Hepatocyte (in vitro differentiated cells): ENCODE results near the gene MLIP. TPM values are rescaled to one million over a fixed set of nuclear protein-coding genes. Genes with fewer than 3 reads are reported as not detected.

Experiments
- DNase-seq: peaks from one replicate; pipeline ENCODE4 v3.0.0-alpha.2; 2016; ENCODE audit warnings: low spot score
- H2AFZ ChIP-seq: fragments of 200-600 bp; sonication (generic); 2 replicates; pipeline ENCODE4 v1.6.0; 2016; ENCODE audit warnings: antibody characterized with exemption, mild to moderate bottlenecking
- H3K27ac ChIP-seq: fragments of 200-600 bp; sonication (generic); 2 replicates; pipeline ENCODE4 v1.5.1; 2016; ENCODE audit warnings: mild to moderate bottlenecking
- H3K27me3 ChIP-seq: fragments of 200-600 bp; sonication (generic); 2 replicates; pipeline ENCODE4 v1.6.1; 2016
- H3K36me3 ChIP-seq: fragments of 200-600 bp; sonication (generic); replicated peaks from 2 replicates; pipeline ENCODE4 v1.5.1; 2016; ENCODE audit warnings: low read depth; ENCODE audit not compliant: insufficient read depth
- H3K4me1 ChIP-seq: fragments of 200-600 bp; sonication (generic); 2 replicates; pipeline ENCODE4 v1.5.1; 2016; ENCODE audit warnings: mild to moderate bottlenecking, moderate library complexity; ENCODE audit not compliant: insufficient read depth
- H3K4me2 ChIP-seq: fragments of 200-600 bp; sonication (generic); 2 replicates; pipeline ENCODE4 v1.6.0; 2016
- H3K4me3 ChIP-seq: fragments of 200-600 bp; sonication (generic); 2 replicates; pipeline ENCODE4 v1.5.1; 2016; ENCODE audit warnings: mild to moderate bottlenecking
- H3K79me2 ChIP-seq: fragments of 200-600 bp; sonication (generic); 2 replicates; pipeline ENCODE4 v1.6.0; 2017; ENCODE audit warnings: mild to moderate bottlenecking
- H3K9me2 ChIP-seq: fragments of 200-600 bp; sonication (generic); replicated peaks from 2 replicates; pipeline ENCODE4 v1.6.0; 2017; ENCODE audit warnings: mild to moderate bottlenecking; ENCODE audit not compliant: insufficient read depth
- H3K9me3 ChIP-seq: fragments of 200-600 bp; sonication (generic); 2 replicates; pipeline ENCODE4 v1.5.1; 2016; ENCODE audit warnings: low read depth, mild to moderate bottlenecking
- H4K20me1 ChIP-seq: fragments of 200-600 bp; sonication (generic); 2 replicates; pipeline ENCODE4 v1.6.0; 2016; ENCODE audit warnings: mild to moderate bottlenecking; ENCODE audit not compliant: insufficient read depth, poor library complexity, severe bottlenecking
- CTCF ChIP-seq: fragments of 200-600 bp; sonication (generic); IDR thresholded peaks from 2 replicates; pipeline ENCODE4 v1.5.1; 2016; ENCODE audit warnings: antibody characterized with exemption, mild to moderate bottlenecking; ENCODE audit not compliant: poor library complexity
- EZH2 ChIP-seq: fragments of 200-600 bp; sonication (generic); IDR thresholded peaks from 2 replicates; pipeline ENCODE4 v1.6.1; 2016; ENCODE audit warnings: antibody characterized with exemption, mild to moderate bottlenecking, borderline replicate concordance
- EZH2phosphoT487 ChIP-seq: fragments of 200-600 bp; sonication (generic); IDR thresholded peaks from one replicate; pipeline ENCODE4 v1.6.1; 2018; ENCODE audit warnings: antibody characterized with exemption, mild to moderate bottlenecking, low read depth, moderate library complexity; ENCODE audit not compliant: unreplicated experiment, severe bottlenecking
- WGBS: methylation state at CpG from one replicate; pipeline ENCODE4 v1.1.6; 2016; ENCODE audit warnings: low lambda C conversion rate; ENCODE audit errors: missing lambda C conversion rate; 5-methylcytosine and 5-hydroxymethylcytosine counted together
- polyA plus RNA-seq: library from polyadenylated mRNA; unstranded; fragments of >200 nt; fragmentation: Nextera tagmentation; extraction: Ambion mirVana; gene quantifications from 2 replicates; pipeline ENCODE4 v1.2.1, GENCODE V29; 2016
- total RNA-seq: library from RNA; depleted of rRNA; stranded (reverse); fragments of >200 nt; gene quantifications from 2 replicates; pipeline ENCODE4 v1.2.3, GENCODE V29; 2014

MLIP gene
- total and polyA plus RNA-seq, 2 experiments from 2014 or later = 1.2 to 1.5 TPM

GRCh38 chr6:54085047-54085446 is 26.2 kb upstream of the MLIP start:
- H3K27ac ChIP-seq = no peak overlapping the region
- 18% methylated on average over 2 of the region's 2 CpGs for WGBS
- no peaks in the 10 kb centered on the region for H3K79me2 ChIP-seq

DNA sequence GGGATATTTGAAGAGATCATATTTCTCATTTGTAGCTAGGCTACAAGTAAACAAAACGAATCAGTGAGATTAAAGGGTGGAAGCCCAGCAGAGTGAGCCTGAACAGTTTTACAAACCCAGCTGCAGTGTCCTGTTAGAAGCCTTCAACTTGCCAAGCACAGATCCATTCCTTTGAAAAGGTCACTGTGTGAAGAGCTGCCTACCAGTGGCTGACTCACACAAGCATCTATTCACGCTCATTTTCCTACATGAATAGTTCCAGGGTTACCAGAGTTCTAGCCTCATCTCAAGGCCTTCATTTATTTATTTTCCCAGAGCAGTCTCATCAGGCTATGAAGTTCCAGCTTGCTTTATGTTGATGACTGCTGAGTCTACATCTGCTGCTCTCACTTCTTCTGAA is 25.7 kb upstream of the MLIP start:
- no peak for DNase-seq
- TF ChIP-seq CTCF = no peak
- TF ChIP-seq EZH2 = no peak
- TF ChIP-seq EZH2phosphoT487 = no peak
- no peak overlapping the region for H3K4me2 ChIP-seq
- 38% methylated on average over 2 of the region's 2 CpGs for WGBS
- no peaks in the 10 kb centered on the region for H3K9me2 ChIP-seq
- H3K9me3 ChIP-seq = no peaks in the 10 kb centered on the region
- H3K36me3 ChIP-seq = no peaks in the 10 kb centered on the region
- no peaks in the 10 kb centered on the region for H3K79me2 ChIP-seq
- no peaks in the 10 kb centered on the region for H3K27me3 ChIP-seq
- no peaks in the 10 kb centered on the region for H3K4me1 ChIP-seq
- H3K27ac ChIP-seq = no peak overlapping the region
- H4K20me1 ChIP-seq = no peaks in the 10 kb centered on the region
- H3K4me3 ChIP-seq = no peak overlapping the region
- peak overlapping the region; percentile 4 for H2AFZ ChIP-seq

More at GRCh38 chr6:54085047-54085446, 26.2 kb upstream of the MLIP start:
- Histone ChIP-seq H2AFZ (no peak overlapping the region), H3K9me3 (no peaks in the 10 kb centered on the region), H3K4me1 (no peaks in the 10 kb centered on the region), H3K4me3 (no peak overlapping the region), H3K27me3 (no peaks in the 10 kb centered on the region), H4K20me1 (no peaks in the 10 kb centered on the region), H3K4me2 (no peak overlapping the region), H3K36me3 (no peaks in the 10 kb centered on the region), H3K9me2 (no peaks in the 10 kb centered on the region)
- no peak for DNase-seq
- TF ChIP-seq EZH2 (no peak), EZH2phosphoT487 (no peak), CTCF (no peak)

- Histone ChIP-seq H3K79me2 (no peaks in the 10 kb centered on the region), H3K9me3 (no peaks in the 10 kb centered on the region), H2AFZ (no peak overlapping the region), H3K4me3 (no peak overlapping the region), H3K27me3 (no peaks in the 10 kb centered on the region), H3K9me2 (no peaks in the 10 kb centered on the region), H3K27ac (no peak overlapping the region), H3K36me3 (no peaks in the 10 kb centered on the region), H4K20me1 (no peaks in the 10 kb centered on the region), H3K4me1 (no peaks in the 10 kb centered on the region), H3K4me2 (no peak overlapping the region)
- WGBS = 86% methylated on average over 1 of the region's 1 CpG
- TF ChIP-seq EZH2phosphoT487 = no peak
- no peak for DNase-seq
Observed at GRCh38 chr6:54086439-54086838, 24.8 kb upstream of the MLIP start.

DNA sequence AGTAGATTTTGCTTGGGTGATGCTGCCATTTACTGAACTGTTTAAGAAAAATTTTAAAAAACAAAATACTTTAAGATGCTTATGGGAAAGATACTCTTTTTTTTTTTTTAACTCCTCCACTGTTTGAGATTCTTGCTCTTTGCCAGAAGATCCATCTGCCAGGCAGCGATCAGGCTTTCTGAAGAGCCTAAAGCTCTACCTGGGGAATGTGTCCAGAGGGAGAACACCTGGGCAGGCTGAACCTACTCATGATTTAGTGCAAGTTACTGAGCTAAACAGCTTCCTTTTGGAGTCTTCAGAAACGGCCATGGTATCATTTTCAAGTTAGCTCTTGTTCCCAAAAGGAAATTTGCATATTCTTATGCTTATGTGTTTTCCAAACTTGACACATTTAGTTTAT is 23.5 kb upstream of the MLIP start:
- no peaks in the 10 kb centered on the region for H3K27me3 ChIP-seq
- H3K9me2 ChIP-seq = no peaks in the 10 kb centered on the region
- no peaks in the 10 kb centered on the region for H3K36me3 ChIP-seq
- no peaks in the 10 kb centered on the region for H4K20me1 ChIP-seq
- H3K4me3 ChIP-seq = no peak overlapping the region
- H2AFZ ChIP-seq = no peak overlapping the region
- no peaks in the 10 kb centered on the region for H3K9me3 ChIP-seq
- WGBS = 87% methylated on average over 2 of the region's 2 CpGs
- H3K27ac ChIP-seq = no peak overlapping the region
- no peaks in the 10 kb centered on the region for H3K4me1 ChIP-seq
- no peak for TF ChIP-seq CTCF
- no peak for TF ChIP-seq EZH2
- TF ChIP-seq EZH2phosphoT487 = no peak
- H3K79me2 ChIP-seq = no peaks in the 10 kb centered on the region
- no peak overlapping the region for H3K4me2 ChIP-seq
- DNase-seq = no peak
